ENCODE data around the gene NR6A1. TPM values are rescaled to one million over a fixed set of nuclear protein-coding genes. Genes with fewer than 3 reads are reported as not detected.

The NR6A1 gene
- total RNA-seq, 1 experiment from 2014 or later, result 99.3 TPM

- H2AK5ac ChIP-seq (ENCODE audit: insufficient read length, low read length), result no peak overlapping the region
- H3T11ph ChIP-seq (ENCODE audit: low read length), result no peak overlapping the region
- no peak overlapping the region for H2BK120ac ChIP-seq (ENCODE audit: low read depth, low read length, poor library complexity, severe bottlenecking)
- no peak overlapping the region for H3K14ac ChIP-seq (ENCODE audit: insufficient read depth, low read length)
- no peak overlapping the region for H3K9ac ChIP-seq (ENCODE audit: extremely low read depth, insufficient read length, low read length)
- H2BK15ac ChIP-seq (ENCODE audit: low read depth, low read length), result no peak overlapping the region
- no peaks in the 10 kb centered on the region for H4K20me1 ChIP-seq (ENCODE audit: control insufficient read depth, insufficient read depth, insufficient read length)
- H3K27me3 ChIP-seq (ENCODE audit: insufficient read depth, low read length), result no peaks in the 10 kb centered on the region
- H3K4me1 ChIP-seq (ENCODE audit: insufficient read depth, low read length), result peaks cover 6% of the 10 kb centered on the region; the same call in 1 of the 2 replicates
- no peak overlapping the region for H4K91ac ChIP-seq (ENCODE audit: insufficient read length, low read depth, low read length)
- no peak overlapping the region for H3K56ac ChIP-seq (ENCODE audit: insufficient read length, low read depth, low read length)
- no peak for TF ChIP-seq CTCF (conservative IDR thresholded peaks at IDR 0.05)
- no peak overlapping the region for H3K18ac ChIP-seq (ENCODE audit: insufficient read length, low read depth, low read length)
- Mint-ChIP-seq H3K27ac (peak overlapping the region; percentile 40 to 93 (median 85); a peak in 5 of 7 replicates), H3K27me3 (ENCODE audit: low read depth) (no peaks in the 10 kb centered on the region), H3K9me3 (peaks cover 9% of the 10 kb centered on the region in 2 experiments; a peak in 2 of 5 replicates), H3K4me3 (no peak overlapping the region), H3K36me3 (ENCODE audit: insufficient read depth in 1 of 3, low read depth in 3 of 3) (peaks cover 10 to 34% (median 25%) of the 10 kb centered on the region in 3 experiments), H3K4me1 (peaks cover 39 to 41% of the 10 kb centered on the region in 2 experiments)
- H3K79me2 ChIP-seq (ENCODE audit: insufficient read depth, low read length), result no peaks in the 10 kb centered on the region; the same call in 1 of the 2 replicates
- DNase-seq, result no peak
- no peaks in the 10 kb centered on the region for H3K79me1 ChIP-seq (ENCODE audit: insufficient read depth, low read depth, low read length, poor library complexity, severe bottlenecking)
- no peak overlapping the region for H4K5ac ChIP-seq (ENCODE audit: insufficient read length, low read depth, low read length)
- no peaks in the 10 kb centered on the region for H3K23me2 ChIP-seq (ENCODE audit: insufficient read length, low read depth, low read length, poor library complexity, severe bottlenecking)
- WGBS (ENCODE audit: extremely low coverage, insufficient read length, low lambda C conversion rate), result no CpG with 5 or more reads among the region's 1 CpG
- no peak overlapping the region for H3K4ac ChIP-seq (ENCODE audit: low read depth, low read length)
- no peak overlapping the region for H2BK5ac ChIP-seq (ENCODE audit: insufficient read length, low read length)
- H2BK12ac ChIP-seq (ENCODE audit: insufficient read length, low read depth, low read length), result no peak overlapping the region
- H2AFZ ChIP-seq (ENCODE audit: low read length), result no peak overlapping the region
- H3K9me3 ChIP-seq (ENCODE audit: control insufficient read depth, low read depth, low read length), result no peaks in the 10 kb centered on the region
- H3K27ac ChIP-seq (ENCODE audit: insufficient read length, low read depth, low read length), result no peak overlapping the region
- no peak overlapping the region for H3K4me2 ChIP-seq (ENCODE audit: insufficient read depth, insufficient read length, low read length)
- H3K23ac ChIP-seq (ENCODE audit: insufficient read length, low read depth, low read length), result no peak overlapping the region
- no peak overlapping the region for H4K8ac ChIP-seq (replicated peaks; ENCODE audit: insufficient read length, low read depth, low read length)
- no peak overlapping the region for H2BK20ac ChIP-seq (ENCODE audit: low read depth, low read length, poor library complexity, severe bottlenecking)
Observed at GRCh38 chr9:124583134-124583533, 188.0 kb downstream of the NR6A1 start.

All from H9 (cell line).